Adipocyte (in vitro differentiated cells): ENCODE results near the gene PDGFRB.
A peak's percentile ranks its signal among the peaks of the same experiment; 100 is the strongest.

Experiments
- DNase-seq: peaks from one replicate; pipeline ENCODE4 v3.0.0-alpha.2; 2015; ENCODE audit warnings: low read depth
- H3K27me3 ChIP-seq: replicated peaks from 2 replicates; pipeline ENCODE4 v1.7.0; 2013; ENCODE audit warnings: mild to moderate bottlenecking, low read length, moderate library complexity; ENCODE audit not compliant: control insufficient read depth, insufficient read depth
- H3K36me3 ChIP-seq: 2 replicates; pipeline ENCODE4 v1.7.0; 2013; ENCODE audit warnings: low read length, mild to moderate bottlenecking, moderate library complexity; ENCODE audit not compliant: control insufficient read depth, insufficient read depth, severe bottlenecking
- H3K4me1 ChIP-seq: 2 replicates; pipeline ENCODE4 v1.7.0; 2013; ENCODE audit warnings: mild to moderate bottlenecking, low read length, moderate library complexity; ENCODE audit not compliant: control insufficient read depth, insufficient read depth
- H3K4me3 ChIP-seq: 2 replicates; pipeline ENCODE4 v1.7.0; 2013; ENCODE audit warnings: mild to moderate bottlenecking, low read length, moderate library complexity
- H3K9ac ChIP-seq: 2 replicates; pipeline ENCODE4 v1.7.0; 2013; ENCODE audit warnings: mild to moderate bottlenecking, low read length, moderate library complexity
- H3K9me3 ChIP-seq: 2 replicates; pipeline ENCODE4 v1.7.0; 2013; ENCODE audit warnings: mild to moderate bottlenecking, low read length, moderate library complexity; ENCODE audit not compliant: control insufficient read depth

PDGFRB gene

DNA sequence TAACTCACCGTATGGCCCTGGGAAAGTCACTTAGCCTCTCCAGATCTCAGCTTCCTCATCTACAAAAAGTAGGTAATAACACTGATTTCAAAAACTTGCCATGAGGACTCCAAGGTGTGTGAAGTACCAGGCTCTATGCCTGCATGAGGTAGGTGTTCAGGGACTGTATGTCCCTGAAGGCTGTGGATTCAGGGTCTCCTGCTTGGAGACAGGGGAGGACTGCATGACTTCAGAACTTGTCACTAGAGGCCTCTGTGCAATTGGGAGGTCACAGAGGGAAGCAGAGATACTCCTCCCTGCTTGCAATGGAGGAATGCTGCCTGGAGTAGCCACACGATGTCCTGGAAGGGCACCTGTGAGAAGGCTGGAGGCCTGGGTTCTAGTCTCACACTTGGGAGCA, 2.2 kb downstream of the PDGFRB start:
- H3K9ac ChIP-seq, result peak overlapping the region; percentile 98
- H3K4me3 ChIP-seq, result peak overlapping the region; percentile 93
- peaks cover 77% of the 10 kb centered on the region for H3K4me1 ChIP-seq
- no peaks in the 10 kb centered on the region for H3K9me3 ChIP-seq
- no peaks in the 10 kb centered on the region for H3K27me3 ChIP-seq
- DNase-seq, result no peak
- peaks cover 12% of the 10 kb centered on the region for H3K36me3 ChIP-seq

- H3K4me3 ChIP-seq, result peak overlapping the region; percentile 93
- H3K9ac ChIP-seq, result peak overlapping the region; percentile 98
- no peaks in the 10 kb centered on the region for H3K27me3 ChIP-seq
- no peaks in the 10 kb centered on the region for H3K9me3 ChIP-seq
- H3K36me3 ChIP-seq, result peaks cover 12% of the 10 kb centered on the region
- peak; percentile 56 for DNase-seq
- peaks cover 77% of the 10 kb centered on the region for H3K4me1 ChIP-seq
Measured at GRCh38 chr5:150152636-150153462, 2.8 kb downstream of the PDGFRB start.

DNA sequence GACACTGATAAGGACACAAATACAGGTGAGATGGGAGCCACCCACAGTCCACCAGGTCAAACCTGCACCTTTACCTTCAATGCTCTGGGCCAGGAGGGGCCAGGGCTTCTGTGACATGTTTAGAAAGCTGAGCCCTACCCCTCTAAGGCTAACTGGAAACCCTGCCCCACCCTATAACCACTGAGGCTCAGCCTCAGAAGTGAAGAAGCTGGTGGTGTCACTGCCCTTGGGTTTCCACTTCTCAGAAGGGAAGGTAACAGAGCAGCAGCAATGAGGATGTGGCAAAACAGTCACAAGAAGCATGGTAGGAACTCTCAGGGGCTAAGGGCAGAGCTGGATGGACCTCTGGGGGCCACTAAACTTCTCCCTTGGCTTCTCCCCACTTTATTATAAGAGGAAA, 6.0 kb downstream of the PDGFRB start:
- Histone ChIP-seq H3K4me3 (peak overlapping the region; percentile 44), H3K9ac (peak overlapping the region; percentile 82), H3K36me3 (peaks cover 12% of the 10 kb centered on the region), H3K9me3 (no peaks in the 10 kb centered on the region), H3K27me3 (no peaks in the 10 kb centered on the region), H3K4me1 (peaks cover 91% of the 10 kb centered on the region)
- DNase-seq, result no peak

- DNase-seq, result no peak
Measured at GRCh38 chr5:150148117-150148927, 7.3 kb downstream of the PDGFRB start.

DNA sequence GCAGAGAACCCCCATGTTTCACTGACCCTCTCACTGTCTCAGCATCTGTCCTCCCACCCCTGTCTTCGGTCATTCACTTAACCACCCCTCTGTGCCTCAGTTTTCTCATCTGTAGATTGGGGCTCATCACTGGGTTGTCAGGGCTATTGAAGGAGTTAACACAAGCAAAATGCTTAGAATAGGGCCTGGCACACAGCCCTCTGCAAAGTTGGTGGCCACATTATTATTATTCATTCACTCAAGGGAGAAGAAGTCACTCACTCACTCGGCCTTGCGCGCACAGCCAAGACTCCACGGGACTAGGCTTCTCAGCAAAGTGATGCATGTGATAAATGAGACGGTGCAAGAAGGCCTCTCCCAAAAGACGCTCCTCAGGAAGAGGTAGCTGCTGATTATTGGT, 8.0 kb downstream of the PDGFRB start:
- H3K4me3 ChIP-seq, result peak overlapping the region; percentile 68
- peaks cover 95% of the 10 kb centered on the region for H3K4me1 ChIP-seq
- H3K27me3 ChIP-seq, result no peaks in the 10 kb centered on the region
- H3K36me3 ChIP-seq, result peaks cover 5% of the 10 kb centered on the region
- DNase-seq, result no peak
- H3K9ac ChIP-seq, result peak overlapping the region; percentile 91
- H3K9me3 ChIP-seq, result no peaks in the 10 kb centered on the region

More at GRCh38 chr5:150148117-150148927, 7.3 kb downstream of the PDGFRB start:
- H3K36me3 ChIP-seq, result peaks cover 10% of the 10 kb centered on the region
- H3K9ac ChIP-seq, result peak overlapping the region; percentile 91
- H3K4me3 ChIP-seq, result peak overlapping the region; percentile 68
- H3K9me3 ChIP-seq, result no peaks in the 10 kb centered on the region
- H3K4me1 ChIP-seq, result peaks cover 96% of the 10 kb centered on the region
- H3K27me3 ChIP-seq, result no peaks in the 10 kb centered on the region

DNA sequence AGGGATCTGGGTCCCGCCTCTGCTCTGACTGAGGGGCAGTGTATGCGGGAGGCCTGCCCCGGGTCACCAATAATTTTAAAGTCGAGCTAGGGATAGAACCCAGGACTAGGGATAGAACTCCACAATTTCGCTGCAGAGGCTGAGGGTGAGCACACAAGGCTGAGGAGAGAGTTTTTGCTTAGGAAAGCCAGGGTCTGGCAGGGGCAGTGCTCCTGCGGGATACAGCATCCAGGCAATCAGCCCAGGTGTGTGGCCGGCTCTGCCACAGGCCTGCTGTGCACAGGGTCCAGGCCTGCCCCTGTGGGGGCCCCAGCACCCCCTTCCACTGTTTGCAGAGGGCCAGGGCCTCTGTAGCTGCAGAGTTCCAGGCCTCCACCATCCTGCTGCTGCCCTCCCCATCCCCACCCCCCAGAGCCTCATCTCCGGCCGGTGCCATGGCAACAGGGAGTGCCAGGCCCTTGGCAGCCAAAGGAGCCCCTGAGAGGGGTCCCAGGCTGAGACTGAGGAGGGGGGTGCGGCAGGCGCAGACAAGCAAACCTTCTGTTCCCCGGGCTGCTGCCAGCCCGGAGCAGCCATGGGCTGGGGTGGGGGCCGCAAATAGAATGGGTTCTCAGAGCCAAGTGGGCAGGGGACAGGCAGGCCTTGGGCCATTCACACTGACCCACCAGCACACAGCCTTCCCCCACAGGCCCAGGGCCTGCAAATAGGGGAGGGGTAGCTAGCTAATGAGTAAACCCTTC, 8.6 kb downstream of the PDGFRB start:
- peak overlapping the region; percentile 91 for H3K9ac ChIP-seq
- no peak for DNase-seq
- H3K27me3 ChIP-seq, result no peaks in the 10 kb centered on the region
- no peaks in the 10 kb centered on the region for H3K9me3 ChIP-seq
- H3K4me1 ChIP-seq, result peaks cover 95% of the 10 kb centered on the region
- H3K4me3 ChIP-seq, result peak overlapping the region; percentile 68
- H3K36me3 ChIP-seq, result no peaks in the 10 kb centered on the region

GRCh38 chr5:150146235-150146634, 9.4 kb downstream of the PDGFRB start:
- Histone ChIP-seq H3K9me3 (no peaks in the 10 kb centered on the region), H3K9ac (peak overlapping the region; percentile 91), H3K4me1 (peaks cover 99% of the 10 kb centered on the region), H3K27me3 (no peaks in the 10 kb centered on the region), H3K4me3 (no peak overlapping the region), H3K36me3 (peaks cover 4% of the 10 kb centered on the region)
- no peak for DNase-seq

- peaks cover 100% of the 10 kb centered on the region for H3K4me1 ChIP-seq
Measured at GRCh38 chr5:150144879-150145278, 10.8 kb downstream of the PDGFRB start.

GRCh38 chr5:150144246-150144801, 11.3 kb downstream of the PDGFRB start:
- Histone ChIP-seq H3K9me3 (no peaks in the 10 kb centered on the region), H3K4me1 (peaks cover 99% of the 10 kb centered on the region)
- DNase-seq, result peak; percentile 84

More at GRCh38 chr5:150144879-150145278, 10.8 kb downstream of the PDGFRB start:
- Histone ChIP-seq H3K9ac (peak overlapping the region; percentile 91), H3K9me3 (no peaks in the 10 kb centered on the region), H3K27me3 (no peaks in the 10 kb centered on the region), H3K4me3 (peak overlapping the region; percentile 67), H3K36me3 (peaks cover 7% of the 10 kb centered on the region)
- DNase-seq, result no peak

DNA sequence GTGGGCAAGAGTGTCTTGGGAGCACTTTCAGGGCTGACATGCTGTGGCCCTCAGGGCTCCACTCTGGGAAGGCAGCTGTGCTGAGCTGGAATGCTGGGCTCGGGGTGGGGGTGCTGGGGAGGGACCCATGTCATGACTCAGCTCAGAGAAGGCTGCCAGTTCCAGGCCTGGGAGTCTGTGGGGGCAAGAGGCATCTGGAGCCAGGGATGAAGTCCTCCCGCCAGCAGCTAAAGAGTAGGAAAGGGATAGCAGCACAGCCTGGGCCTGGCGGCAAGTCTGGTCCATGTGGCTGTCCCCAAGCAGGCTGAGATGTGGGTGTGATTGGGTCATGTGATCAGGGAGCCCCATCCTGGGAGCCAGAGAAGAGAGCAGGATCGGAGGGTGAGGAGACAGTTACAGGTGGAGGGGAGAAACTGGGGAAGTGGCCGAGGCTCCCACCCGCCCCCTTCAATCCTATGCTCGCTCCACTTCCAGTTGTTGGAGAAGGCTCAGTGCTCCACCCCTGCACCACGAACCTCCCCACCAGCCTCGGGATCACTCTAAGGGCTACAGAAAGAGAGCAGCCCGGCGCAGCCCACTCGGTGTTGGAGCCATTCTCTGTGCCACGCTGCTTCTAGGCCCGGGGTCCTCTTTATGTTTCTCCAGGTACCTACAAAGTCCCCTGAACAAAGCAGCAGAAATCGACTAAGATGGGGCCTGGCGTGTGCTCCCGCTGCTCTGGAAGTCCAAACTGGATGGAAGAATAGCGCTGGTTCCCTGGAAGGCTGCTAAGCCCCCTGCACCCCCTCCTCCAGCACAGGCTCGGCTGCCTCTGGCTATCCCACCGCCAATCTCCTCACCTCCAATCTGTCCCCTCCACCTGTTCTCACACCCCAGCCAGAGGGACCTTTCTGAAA, 12.0 kb downstream of the PDGFRB start:
- DNase-seq, result peak; percentile 93
- Histone ChIP-seq H3K36me3 (peaks cover 7% of the 10 kb centered on the region), H3K4me1 (peaks cover 99% of the 10 kb centered on the region), H3K9me3 (no peaks in the 10 kb centered on the region), H3K27me3 (no peaks in the 10 kb centered on the region), H3K4me3 (peak overlapping the region; percentile 67), H3K9ac (peak overlapping the region; percentile 91)

More at GRCh38 chr5:150144246-150144801, 11.3 kb downstream of the PDGFRB start:
- Histone ChIP-seq H3K4me3 (peak overlapping the region; percentile 67), H3K36me3 (peaks cover 7% of the 10 kb centered on the region), H3K9ac (peak overlapping the region; percentile 91), H3K27me3 (no peaks in the 10 kb centered on the region)
